NCI-H2081 (cell line): ENCODE measurements around the gene IRS2.
A peak's percentile ranks its signal among the peaks of the same experiment; 100 is the strongest.
"Not testable (repeated sequence)": the region's sequence is repeated elsewhere in the genome, so short reads cannot be mapped to it uniquely, and the experiment has no call there.

Experiments used
- DNase-seq, 2 experiments: peaks; one replicate each; lab custom pipeline; 2025; lab: John Stamatoyannopoulos, UW

Gene IRS2

GRCh38 chr13:109733550-109733949 is 52.8 kb downstream of the IRS2 start:
- DNase-seq = no peak

- not testable (repeated sequence) for DNase-seq
Measured at GRCh38 chr13:109732470-109733170, 53.8 kb downstream of the IRS2 start.

- DNase-seq = no peak
Measured at GRCh38 chr13:109730812-109731335, 55.5 kb downstream of the IRS2 start.

- DNase-seq = no peak
Measured at GRCh38 chr13:109728791-109729731, 57.3 kb downstream of the IRS2 start.

- no peak for DNase-seq
Measured at GRCh38 chr13:109728061-109728460, 58.3 kb downstream of the IRS2 start.

- no peak for DNase-seq
Measured at GRCh38 chr13:109727251-109727650, 59.1 kb downstream of the IRS2 start.

GRCh38 chr13:109725995-109726637 is 60.3 kb downstream of the IRS2 start:
- no peak for DNase-seq

- no peak for DNase-seq
Measured at GRCh38 chr13:109725297-109725696, 61.1 kb downstream of the IRS2 start.

GRCh38 chr13:109724603-109725002 is 61.8 kb downstream of the IRS2 start:
- DNase-seq = no peak

GRCh38 chr13:109723046-109723445 is 63.3 kb downstream of the IRS2 start:
- no peak for DNase-seq

- DNase-seq = no peak
Measured at GRCh38 chr13:109722068-109722467, 64.3 kb downstream of the IRS2 start.

- peak in 1 of 2 experiments; percentile 46 for DNase-seq
Measured at GRCh38 chr13:109720758-109721184, 65.6 kb downstream of the IRS2 start.

GRCh38 chr13:109719962-109720646 is 66.3 kb downstream of the IRS2 start:
- no peak for DNase-seq

GRCh38 chr13:109718726-109719125 is 67.7 kb downstream of the IRS2 start:
- DNase-seq = no peak

GRCh38 chr13:109717686-109718085 is 68.7 kb downstream of the IRS2 start:
- no peak for DNase-seq

- no peak for DNase-seq
Measured at GRCh38 chr13:109715902-109716301, 70.5 kb downstream of the IRS2 start.

- no peak for DNase-seq
Measured at GRCh38 chr13:109713681-109714080, 72.7 kb downstream of the IRS2 start.

GRCh38 chr13:109712124-109712722 is 74.2 kb downstream of the IRS2 start:
- no peak for DNase-seq

GRCh38 chr13:109707742-109708617 is 78.4 kb downstream of the IRS2 start:
- DNase-seq = no peak

- peak in 1 of 2 experiments; percentile 4 for DNase-seq
Measured at GRCh38 chr13:109707044-109707741, 79.2 kb downstream of the IRS2 start.
